ENCODE measurements around the gene GAB2.
"Not testable (repeated sequence)": the region's sequence is repeated elsewhere in the genome, so short reads cannot be mapped to it uniquely, and the experiment has no call there.

The GAB2 gene

DNA sequence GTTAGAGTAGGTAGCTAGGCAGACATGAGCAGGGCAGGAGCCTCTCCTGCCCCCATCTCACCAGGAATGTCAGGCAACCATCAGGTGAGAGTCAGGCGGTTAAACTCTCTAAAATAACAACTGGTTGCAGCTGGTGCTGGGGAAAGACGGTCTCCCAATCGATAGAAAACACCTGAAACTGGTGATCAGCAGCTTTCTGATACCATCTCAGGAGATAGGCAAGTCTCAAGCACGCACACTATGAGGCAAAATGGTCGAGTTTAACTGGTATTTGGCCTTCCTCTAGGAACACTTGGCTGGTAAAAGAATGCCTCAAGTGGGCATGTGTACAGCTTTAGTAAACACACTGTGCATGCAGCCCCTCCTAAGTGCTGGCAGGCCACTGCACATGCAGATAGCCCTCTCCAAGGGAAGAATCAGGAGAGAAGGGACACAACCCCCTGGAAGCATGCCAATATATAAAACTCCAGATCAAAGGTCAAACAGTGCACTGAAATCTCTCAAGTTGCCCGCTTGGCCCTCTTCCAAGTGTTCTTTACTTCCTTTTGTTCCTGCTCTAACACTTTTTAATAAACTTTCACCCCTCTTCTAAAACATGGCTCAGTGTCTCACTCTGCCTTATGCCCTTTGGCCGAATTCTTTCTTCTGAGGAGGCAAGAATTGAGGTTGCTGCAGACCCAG lies 140.2 kb downstream of the GAB2 start:
- H3K4me3 ChIP-seq (ENCODE audit: low read depth, low read length), result no peak overlapping the region
- TF ChIP-seq, protein P1, sequence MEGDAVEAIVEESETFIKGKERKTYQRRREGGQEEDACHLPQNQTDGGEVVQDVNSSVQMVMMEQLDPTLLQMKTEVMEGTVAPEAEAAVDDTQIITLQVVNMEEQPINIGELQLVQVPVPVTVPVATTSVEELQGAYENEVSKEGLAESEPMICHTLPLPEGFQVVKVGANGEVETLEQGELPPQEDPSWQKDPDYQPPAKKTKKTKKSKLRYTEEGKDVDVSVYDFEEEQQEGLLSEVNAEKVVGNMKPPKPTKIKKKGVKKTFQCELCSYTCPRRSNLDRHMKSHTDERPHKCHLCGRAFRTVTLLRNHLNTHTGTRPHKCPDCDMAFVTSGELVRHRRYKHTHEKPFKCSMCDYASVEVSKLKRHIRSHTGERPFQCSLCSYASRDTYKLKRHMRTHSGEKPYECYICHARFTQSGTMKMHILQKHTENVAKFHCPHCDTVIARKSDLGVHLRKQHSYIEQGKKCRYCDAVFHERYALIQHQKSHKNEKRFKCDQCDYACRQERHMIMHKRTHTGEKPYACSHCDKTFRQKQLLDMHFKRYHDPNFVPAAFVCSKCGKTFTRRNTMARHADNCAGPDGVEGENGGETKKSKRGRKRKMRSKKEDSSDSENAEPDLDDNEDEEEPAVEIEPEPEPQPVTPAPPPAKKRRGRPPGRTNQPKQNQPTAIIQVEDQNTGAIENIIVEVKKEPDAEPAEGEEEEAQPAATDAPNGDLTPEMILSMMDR (IDR thresholded peaks at IDR 0.05), result no peak
- no peaks in the 10 kb centered on the region for H3K27me3 ChIP-seq (ENCODE audit: control insufficient read depth, insufficient read depth, low read length)
- H3K36me3 ChIP-seq (ENCODE audit: control insufficient read depth, insufficient read depth, low read length), result no peaks in the 10 kb centered on the region
- peak overlapping the region; percentile 33 for H2AFZ ChIP-seq
- H3K79me2 ChIP-seq, result no peaks in the 10 kb centered on the region
- H3K9me3 ChIP-seq (ENCODE audit: control insufficient read depth, low read length), result no peaks in the 10 kb centered on the region
- H3K4me2 ChIP-seq (ENCODE audit: low read length), result no peak overlapping the region
- no peak overlapping the region for H3K27ac ChIP-seq
- no peak overlapping the region for H3K9ac ChIP-seq
- H3K4me1 ChIP-seq, result peaks cover 3% of the 10 kb centered on the region

DNA sequence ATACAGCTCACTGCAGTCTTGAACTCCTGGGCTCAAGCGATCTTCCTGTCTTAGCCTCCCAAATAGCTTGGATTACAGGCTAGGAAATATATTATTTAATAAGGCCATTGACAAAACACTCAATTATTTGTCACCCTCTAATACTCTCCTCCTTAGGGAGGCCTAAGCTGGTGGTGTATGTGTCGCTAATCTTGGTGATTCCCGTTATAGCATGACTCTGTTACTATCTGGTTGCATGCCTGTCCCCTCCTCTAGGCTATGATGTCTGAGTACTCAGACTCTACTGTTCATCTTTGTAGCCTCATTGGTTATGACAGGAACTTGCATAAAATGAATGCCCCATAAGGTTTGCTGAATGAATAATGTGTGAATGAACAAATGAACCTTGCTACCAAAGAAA lies 141.3 kb downstream of the GAB2 start:
- H2AFZ ChIP-seq, result no peak overlapping the region
- H3K27me3 ChIP-seq (ENCODE audit: control insufficient read depth, insufficient read depth, low read length), result no peaks in the 10 kb centered on the region
- no peak overlapping the region for H3K27ac ChIP-seq

DNA sequence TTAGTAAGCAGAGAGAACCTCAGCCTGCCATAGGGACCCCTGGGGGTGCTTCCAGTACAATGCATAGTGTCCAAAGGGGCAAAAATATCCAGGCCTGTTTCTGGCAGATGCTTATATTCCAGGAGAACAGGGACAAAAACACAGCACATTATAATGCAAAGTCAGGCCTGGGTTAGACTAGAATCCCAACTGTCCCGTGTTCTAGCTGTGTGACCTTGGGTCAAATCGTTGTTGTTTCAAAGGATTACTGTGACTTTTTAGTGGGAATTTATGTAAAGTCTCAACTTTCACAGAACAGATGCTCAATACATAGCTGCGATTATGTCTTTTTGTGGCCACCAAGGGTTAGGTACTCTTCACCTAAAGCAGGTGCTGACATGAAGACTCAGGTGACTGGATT lies 142.9 kb downstream of the GAB2 start:
- TF ChIP-seq, protein P1 (IDR thresholded peaks at IDR 0.05), result no peak
- H3K4me2 ChIP-seq (ENCODE audit: low read length), result no peak overlapping the region
- no peaks in the 10 kb centered on the region for H3K27me3 ChIP-seq (ENCODE audit: control insufficient read depth, insufficient read depth, low read length)
- no peak overlapping the region for H2AFZ ChIP-seq
- no peak overlapping the region for H3K4me3 ChIP-seq (ENCODE audit: low read depth, low read length)
- H3K9ac ChIP-seq, result no peak overlapping the region
- no peaks in the 10 kb centered on the region for H3K36me3 ChIP-seq (ENCODE audit: control insufficient read depth, insufficient read depth, low read length)
- no peaks in the 10 kb centered on the region for H3K9me3 ChIP-seq (ENCODE audit: control insufficient read depth, low read length)
- H3K27ac ChIP-seq, result no peak overlapping the region
- peaks cover 7% of the 10 kb centered on the region for H3K4me1 ChIP-seq
- H3K79me2 ChIP-seq, result no peaks in the 10 kb centered on the region

More for the DNA sequence above, 141.3 kb downstream of the GAB2 start:
- Histone ChIP-seq H3K4me2 (ENCODE audit: low read length) (no peak overlapping the region), H3K36me3 (ENCODE audit: control insufficient read depth, insufficient read depth, low read length) (no peaks in the 10 kb centered on the region), H3K9me3 (ENCODE audit: control insufficient read depth, low read length) (no peaks in the 10 kb centered on the region), H3K79me2 (no peaks in the 10 kb centered on the region), H3K4me3 (ENCODE audit: low read depth, low read length) (no peak overlapping the region), H3K9ac (no peak overlapping the region), H3K4me1 (peaks cover 3% of the 10 kb centered on the region)
- TF ChIP-seq, protein P1 (IDR thresholded peaks at IDR 0.05), result no peak

DNA sequence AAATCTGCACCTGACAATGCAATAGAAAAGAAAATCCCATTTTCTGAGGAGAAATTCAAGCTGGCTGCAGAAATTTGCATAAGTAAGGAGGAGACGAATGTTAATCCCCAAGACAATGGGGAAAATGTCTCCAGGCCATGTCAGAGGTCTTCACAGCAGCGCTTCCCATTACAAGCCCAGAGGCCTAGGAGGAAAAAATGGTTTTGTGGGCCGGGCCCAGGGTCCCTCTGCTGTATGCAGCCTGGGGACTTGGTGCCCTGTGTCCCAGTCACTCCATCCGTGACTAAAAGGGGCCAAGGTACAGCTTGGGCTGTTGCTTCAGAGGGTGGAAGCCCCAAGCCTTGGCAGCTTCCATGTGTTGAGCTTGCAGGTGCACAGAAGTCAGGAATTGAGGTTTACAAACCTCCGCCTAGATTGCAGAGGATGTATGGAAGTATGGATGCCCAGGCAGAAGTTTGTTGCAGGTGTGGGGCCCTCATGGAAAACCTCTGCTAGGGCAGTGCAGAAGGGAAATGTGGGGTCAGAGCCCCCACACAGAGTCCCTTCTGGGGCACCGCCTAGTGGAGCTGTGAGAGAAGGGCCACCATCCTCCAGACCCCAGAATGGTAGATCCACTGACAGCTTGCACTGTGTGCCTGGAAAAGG lies 144.9 kb downstream of the GAB2 start:
- H3K27me3 ChIP-seq (ENCODE audit: control insufficient read depth, insufficient read depth, low read length); H3K9me3 ChIP-seq (ENCODE audit: control insufficient read depth, low read length); H2AFZ ChIP-seq; H3K4me2 ChIP-seq (ENCODE audit: low read length); H3K27ac ChIP-seq; H3K79me2 ChIP-seq; H3K36me3 ChIP-seq (ENCODE audit: control insufficient read depth, insufficient read depth, low read length); H3K4me3 ChIP-seq (ENCODE audit: low read depth, low read length); H3K9ac ChIP-seq: not testable (repeated sequence)
- H3K4me1 ChIP-seq, result peaks cover 21% of the 10 kb centered on the region

DNA sequence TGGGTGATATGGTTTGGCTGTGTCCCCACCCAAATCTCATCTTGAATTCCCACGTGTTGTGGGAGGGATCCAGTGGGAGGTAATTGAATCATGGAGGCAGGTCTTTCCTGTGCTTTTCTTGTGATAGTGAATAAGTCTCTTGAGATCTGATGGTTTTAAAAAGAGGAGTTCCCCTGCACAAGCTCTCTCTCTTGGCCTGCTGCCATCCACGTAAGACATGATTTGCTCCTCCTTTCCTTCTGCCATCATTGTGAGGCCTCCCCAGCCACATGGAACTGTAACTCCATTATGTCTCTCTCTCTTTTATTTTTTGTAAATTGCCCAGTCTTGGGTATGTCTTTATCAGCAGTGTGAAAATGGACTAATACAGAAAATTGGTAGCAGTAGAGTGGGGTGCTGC lies 145.8 kb downstream of the GAB2 start:
- H3K36me3 ChIP-seq (ENCODE audit: control insufficient read depth, insufficient read depth, low read length); H3K4me2 ChIP-seq (ENCODE audit: low read length); H3K79me2 ChIP-seq; H3K27ac ChIP-seq; H3K27me3 ChIP-seq (ENCODE audit: control insufficient read depth, insufficient read depth, low read length); H3K9me3 ChIP-seq (ENCODE audit: control insufficient read depth, low read length); H3K9ac ChIP-seq; H2AFZ ChIP-seq; H3K4me3 ChIP-seq (ENCODE audit: low read depth, low read length): not testable (repeated sequence)
- peaks cover 27% of the 10 kb centered on the region for H3K4me1 ChIP-seq
